Activated CD8-positive, alpha-beta memory T cell treated with anti-CD3 and anti-CD28 coated beads, Interleukin-2, amount 10 ng/mL, durations not matched to agents 7 days and 5 days (primary cell): ENCODE measurements around the gene TBX18. TPM values are rescaled to one million over a fixed set of nuclear protein-coding genes. Genes with fewer than 3 reads are reported as not detected.

Source experiments
- ATAC-seq: fragments of 150-1000 bp; cut with Tn5 transposase; one replicate; pipeline ENCODE4 v1.10.0; 2021; ENCODE audit warnings: moderate library complexity
- CTCF ChIA-PET: fragments of 350-600 bp; sonication (Branson Sonifier 250); formaldehyde crosslinking; loops from one replicate; lab custom pipeline; 2021; ENCODE audit warnings: antibody characterized with exemption; lab: Charles Lee
- DNase-seq: peaks from one replicate; pipeline ENCODE4 v3.0.0-alpha.2; 2020
- H3K27ac Mint-ChIP-seq: one replicate; pipeline ENCODE4 v1.8.0; 2021; ENCODE audit warnings: mild to moderate bottlenecking, mixed read lengths
- H3K27me3 Mint-ChIP-seq: one replicate; pipeline ENCODE4 v1.8.0; 2021; ENCODE audit warnings: mixed read lengths
- H3K36me3 Mint-ChIP-seq: one replicate; pipeline ENCODE4 v1.8.0; 2021; ENCODE audit warnings: mild to moderate bottlenecking, mixed read lengths
- H3K4me1 Mint-ChIP-seq: one replicate; pipeline ENCODE4 v1.8.0; 2021; ENCODE audit warnings: mixed read lengths
- H3K4me3 Mint-ChIP-seq: one replicate; pipeline ENCODE4 v1.8.0; 2021; ENCODE audit warnings: mild to moderate bottlenecking, moderate library complexity, mixed read lengths
- H3K9me3 Mint-ChIP-seq: one replicate; pipeline ENCODE4 v1.8.0; 2022; ENCODE audit warnings: low read depth, mixed read lengths
- total RNA-seq, 2 experiments: library from RNA; stranded (reverse); gene quantifications; one replicate each; pipeline ENCODE4 v1.2.3, GENCODE V29; 2021

The TBX18 gene
- total RNA-seq, 2 experiments from 2014 or later, result not detected

DNA sequence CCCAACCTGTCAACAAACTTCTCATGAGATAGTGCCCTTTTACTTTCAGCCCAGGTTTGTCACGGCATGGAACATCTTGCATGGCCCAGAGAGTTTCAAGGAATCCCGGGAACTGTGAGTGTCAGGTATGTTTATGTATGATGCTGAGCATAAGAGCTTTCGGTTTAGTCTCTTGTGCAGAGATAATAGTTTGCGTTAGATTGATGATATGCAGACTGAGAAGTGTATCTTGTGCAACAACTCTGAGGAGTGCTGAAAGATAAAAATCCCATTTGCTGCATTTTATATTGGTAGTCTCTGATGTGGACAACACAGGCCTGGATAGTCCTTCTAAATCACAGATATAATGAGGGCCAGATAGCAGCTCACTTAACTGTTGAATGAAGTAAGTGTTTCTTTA lies 99.0 kb downstream of the TBX18 start:
- CTCF ChIA-PET, result no interaction called here
- Mint-ChIP-seq H3K4me3 (no peak overlapping the region), H3K27me3 (no peaks in the 10 kb centered on the region), H3K27ac (no peak overlapping the region), H3K9me3 (peaks cover 2% of the 10 kb centered on the region), H3K36me3 (no peaks in the 10 kb centered on the region), H3K4me1 (no peaks in the 10 kb centered on the region)
- ATAC-seq (no peak), DNase-seq (no peak)

GRCh38 chr6:84663866-84664265 lies 100.5 kb downstream of the TBX18 start:
- CTCF ChIA-PET, result no interaction called here
- H3K4me1 Mint-ChIP-seq, result no peaks in the 10 kb centered on the region
- DNase-seq (no peak), ATAC-seq (no peak)
- H3K4me3 Mint-ChIP-seq, result no peak overlapping the region
- no peaks in the 10 kb centered on the region for H3K27me3 Mint-ChIP-seq
- H3K9me3 Mint-ChIP-seq, result peaks cover 2% of the 10 kb centered on the region
- no peaks in the 10 kb centered on the region for H3K36me3 Mint-ChIP-seq
- no peak overlapping the region for H3K27ac Mint-ChIP-seq

DNA sequence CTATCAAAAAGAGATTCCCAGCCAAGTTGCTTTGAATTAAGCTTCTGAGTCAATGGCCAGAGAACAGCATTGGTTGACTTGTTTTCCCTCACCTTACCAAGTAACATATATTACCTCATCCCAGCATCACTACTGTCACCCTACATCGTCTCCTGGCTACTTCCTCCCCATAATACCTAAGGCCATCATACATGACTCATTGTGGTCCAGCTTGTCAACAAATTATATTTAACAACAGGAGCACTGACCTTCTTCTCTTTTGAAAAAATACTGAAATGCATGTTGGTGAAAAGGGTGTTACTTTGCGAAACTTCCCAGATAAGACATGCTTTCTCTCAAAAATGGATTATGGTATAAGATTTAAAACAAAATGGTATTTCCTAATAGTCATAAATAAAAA lies 106.9 kb downstream of the TBX18 start:
- H3K27ac Mint-ChIP-seq, result no peak overlapping the region
- H3K9me3 Mint-ChIP-seq, result no peaks in the 10 kb centered on the region
- DNase-seq (no peak), ATAC-seq (no peak)
- no peak overlapping the region for H3K4me3 Mint-ChIP-seq
- no peaks in the 10 kb centered on the region for H3K27me3 Mint-ChIP-seq
- no peaks in the 10 kb centered on the region for H3K36me3 Mint-ChIP-seq
- CTCF ChIA-PET, result no interaction called here
- no peaks in the 10 kb centered on the region for H3K4me1 Mint-ChIP-seq

GRCh38 chr6:84657025-84657424 lies 107.4 kb downstream of the TBX18 start:
- CTCF ChIA-PET, result no interaction called here
- Mint-ChIP-seq H3K36me3 (no peaks in the 10 kb centered on the region), H3K9me3 (no peaks in the 10 kb centered on the region), H3K4me1 (no peaks in the 10 kb centered on the region), H3K27ac (no peak overlapping the region), H3K4me3 (no peak overlapping the region), H3K27me3 (no peaks in the 10 kb centered on the region)
- ATAC-seq, result no peak
- no peak for DNase-seq

- H3K9me3 Mint-ChIP-seq, result no peaks in the 10 kb centered on the region
- no peaks in the 10 kb centered on the region for H3K27me3 Mint-ChIP-seq
- no peak for DNase-seq
- no peak overlapping the region for H3K27ac Mint-ChIP-seq
- CTCF ChIA-PET, result no interaction called here
- no peaks in the 10 kb centered on the region for H3K36me3 Mint-ChIP-seq
- H3K4me1 Mint-ChIP-seq, result no peaks in the 10 kb centered on the region
- no peak overlapping the region for H3K4me3 Mint-ChIP-seq
- ATAC-seq, result no peak
These were observed 111.3 kb downstream of the TBX18 start for GRCh38 chr6:84653027-84653551.

- ATAC-seq (no peak), DNase-seq (no peak)
- Mint-ChIP-seq H3K27ac (no peak overlapping the region), H3K4me1 (no peaks in the 10 kb centered on the region), H3K4me3 (no peak overlapping the region), H3K36me3 (no peaks in the 10 kb centered on the region), H3K9me3 (no peaks in the 10 kb centered on the region), H3K27me3 (no peaks in the 10 kb centered on the region)
- CTCF ChIA-PET, result no interaction called here
These were observed 111.9 kb downstream of the TBX18 start for GRCh38 chr6:84652356-84653026.

GRCh38 chr6:84651583-84651982 lies 112.8 kb downstream of the TBX18 start:
- H3K4me1 Mint-ChIP-seq, result no peaks in the 10 kb centered on the region
- no peak overlapping the region for H3K4me3 Mint-ChIP-seq
- ATAC-seq (no peak), DNase-seq (no peak)
- H3K9me3 Mint-ChIP-seq, result no peaks in the 10 kb centered on the region
- no peaks in the 10 kb centered on the region for H3K36me3 Mint-ChIP-seq
- CTCF ChIA-PET, result no interaction called here
- H3K27ac Mint-ChIP-seq, result no peak overlapping the region
- H3K27me3 Mint-ChIP-seq, result no peaks in the 10 kb centered on the region

DNA sequence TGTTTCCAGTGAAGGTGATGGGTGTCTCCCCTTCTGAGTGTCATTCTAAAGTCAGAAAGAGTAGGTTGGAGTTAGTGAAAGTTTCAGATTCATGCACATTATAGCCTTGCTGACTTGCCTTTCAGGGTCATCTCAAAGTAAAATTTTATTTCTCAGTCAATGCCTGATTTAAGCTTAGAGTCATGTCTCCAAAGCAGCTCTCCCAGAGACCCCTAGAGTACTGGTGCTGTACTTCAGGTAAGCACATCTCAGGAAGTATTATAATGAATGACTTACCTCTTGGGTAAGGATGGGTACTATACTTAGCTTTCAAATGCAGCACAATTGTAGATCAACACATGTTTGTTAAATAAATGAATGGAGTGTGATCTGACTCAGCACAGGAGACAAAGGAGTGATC lies 116.0 kb downstream of the TBX18 start:
- Mint-ChIP-seq H3K4me3 (no peak overlapping the region), H3K36me3 (no peaks in the 10 kb centered on the region), H3K9me3 (no peaks in the 10 kb centered on the region), H3K27ac (no peak overlapping the region), H3K4me1 (no peaks in the 10 kb centered on the region), H3K27me3 (no peaks in the 10 kb centered on the region)
- DNase-seq (no peak), ATAC-seq (no peak)
- CTCF ChIA-PET, result no interaction called here

GRCh38 chr6:84645563-84646266 lies 118.7 kb downstream of the TBX18 start:
- no peaks in the 10 kb centered on the region for H3K27me3 Mint-ChIP-seq
- no peak overlapping the region for H3K4me3 Mint-ChIP-seq
- DNase-seq (no peak), ATAC-seq (no peak)
- H3K36me3 Mint-ChIP-seq, result no peaks in the 10 kb centered on the region
- no peaks in the 10 kb centered on the region for H3K9me3 Mint-ChIP-seq
- CTCF ChIA-PET, result interaction anchor here (0.9 kb wide), 1 partner anchor 200 kb away, joined by 3 read pairs; no protein-coding TSS in a partner anchor
- no peak overlapping the region for H3K27ac Mint-ChIP-seq
- no peaks in the 10 kb centered on the region for H3K4me1 Mint-ChIP-seq

GRCh38 chr6:84645000-84645399 lies 119.4 kb downstream of the TBX18 start:
- CTCF ChIA-PET, result interaction anchor here (0.9 kb wide), 1 partner anchor 199 kb away, joined by 3 read pairs; no protein-coding TSS in a partner anchor
- no peak overlapping the region for H3K27ac Mint-ChIP-seq
- ATAC-seq, result no peak

DNA sequence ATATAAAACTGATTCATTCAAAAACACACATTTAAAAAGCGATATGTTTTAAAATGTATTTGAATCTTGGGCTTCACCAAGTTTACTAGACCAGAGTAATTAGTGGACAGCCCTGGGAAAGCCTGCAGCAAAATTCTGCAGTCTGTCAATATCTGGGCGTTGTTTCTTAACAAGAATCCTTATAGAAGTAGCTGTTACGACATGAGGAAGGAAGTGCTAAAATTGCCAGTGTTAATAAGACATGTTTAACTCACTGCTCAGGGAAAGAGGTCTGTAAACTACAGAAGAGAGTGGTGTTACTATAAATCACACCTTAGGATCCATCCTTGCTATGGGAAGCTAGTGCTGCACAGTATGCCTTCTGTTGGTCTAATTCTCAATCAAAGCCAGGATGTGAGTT lies 120.6 kb downstream of the TBX18 start:
- no peaks in the 10 kb centered on the region for H3K36me3 Mint-ChIP-seq
- H3K4me1 Mint-ChIP-seq, result no peaks in the 10 kb centered on the region
- CTCF ChIA-PET, result no interaction called here
- DNase-seq (no peak), ATAC-seq (no peak)
- H3K4me3 Mint-ChIP-seq, result no peak overlapping the region
- no peak overlapping the region for H3K27ac Mint-ChIP-seq
- no peaks in the 10 kb centered on the region for H3K9me3 Mint-ChIP-seq
- H3K27me3 Mint-ChIP-seq, result no peaks in the 10 kb centered on the region

More at GRCh38 chr6:84645000-84645399, 119.4 kb downstream of the TBX18 start:
- no peaks in the 10 kb centered on the region for H3K27me3 Mint-ChIP-seq
- no peaks in the 10 kb centered on the region for H3K36me3 Mint-ChIP-seq
- no peaks in the 10 kb centered on the region for H3K9me3 Mint-ChIP-seq
- H3K4me3 Mint-ChIP-seq, result no peak overlapping the region
- no peak for DNase-seq
- no peaks in the 10 kb centered on the region for H3K4me1 Mint-ChIP-seq

DNA sequence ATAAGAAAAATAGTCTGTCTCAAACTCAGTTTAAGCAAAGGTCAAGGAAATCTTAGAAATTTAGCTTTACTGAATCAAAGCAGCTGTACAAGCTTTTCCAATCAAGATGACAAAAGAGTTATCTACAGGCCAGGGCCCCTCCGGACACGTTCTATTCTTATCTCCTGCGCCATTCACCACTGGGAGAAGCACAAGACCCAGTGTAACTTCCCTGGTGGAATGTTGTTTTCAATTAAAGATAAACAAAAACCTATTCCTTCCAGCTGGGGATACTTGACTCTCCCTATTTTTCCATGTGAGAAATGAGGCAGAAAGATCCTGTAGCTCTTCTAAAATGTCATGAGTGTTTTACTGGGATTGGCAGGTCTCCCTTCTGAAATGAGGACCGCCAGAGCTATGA lies 123.3 kb downstream of the TBX18 start:
- no peak overlapping the region for H3K27ac Mint-ChIP-seq
- CTCF ChIA-PET, result no interaction called here

GRCh38 chr6:84639396-84639795 lies 125.0 kb downstream of the TBX18 start:
- no peak for ATAC-seq
- DNase-seq, result no peak
- Mint-ChIP-seq H3K4me3 (no peak overlapping the region), H3K9me3 (peaks cover 3% of the 10 kb centered on the region), H3K27me3 (no peaks in the 10 kb centered on the region), H3K27ac (no peak overlapping the region), H3K4me1 (no peaks in the 10 kb centered on the region), H3K36me3 (no peaks in the 10 kb centered on the region)
- CTCF ChIA-PET, result no interaction called here

More for the DNA sequence above, 123.3 kb downstream of the TBX18 start:
- no peaks in the 10 kb centered on the region for H3K27me3 Mint-ChIP-seq
- ATAC-seq, result no peak
- H3K36me3 Mint-ChIP-seq, result no peaks in the 10 kb centered on the region
- H3K9me3 Mint-ChIP-seq, result peaks cover 3% of the 10 kb centered on the region
- no peak for DNase-seq
- H3K4me1 Mint-ChIP-seq, result no peaks in the 10 kb centered on the region
- no peak overlapping the region for H3K4me3 Mint-ChIP-seq

DNA sequence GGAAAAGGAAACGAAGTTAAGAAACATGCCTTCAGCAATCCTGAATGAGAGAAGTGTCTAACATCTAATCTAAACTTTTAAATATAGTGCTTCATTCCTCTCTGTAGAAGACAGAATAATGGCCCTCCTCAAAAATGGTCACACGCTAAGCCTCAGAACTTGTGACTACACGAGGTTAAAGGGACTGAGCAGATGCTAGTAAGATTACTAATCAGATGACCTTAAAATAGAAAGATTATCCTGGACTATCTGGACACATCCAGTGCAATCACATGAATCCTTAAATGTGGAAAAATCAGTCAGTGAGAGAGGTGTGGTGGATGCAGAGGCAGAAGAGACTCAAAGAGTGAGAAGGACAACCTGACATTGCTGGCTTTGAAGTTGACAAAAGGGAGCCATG lies 126.1 kb downstream of the TBX18 start:
- CTCF ChIA-PET, result no interaction called here
- Mint-ChIP-seq H3K36me3 (no peaks in the 10 kb centered on the region), H3K27me3 (no peaks in the 10 kb centered on the region), H3K27ac (no peak overlapping the region), H3K4me1 (no peaks in the 10 kb centered on the region), H3K4me3 (no peak overlapping the region), H3K9me3 (peaks cover 3% of the 10 kb centered on the region)
- DNase-seq (no peak), ATAC-seq (no peak)
